Suprapubic skin (tissue), 4 donors: ENCODE measurements around the gene CHRNG.

ENCODE experiments used
- CTCF ChIP-seq, 2 donors: fragments of 200-600 bp in 1 of 2; fragments of 450-650 bp in 1 of 2; sonication (generic) in 1 of 2; IDR thresholded peaks; one replicate each; pipeline ENCODE4 v1.5.1; 2016 to 2019; ENCODE audit warnings: antibody characterized with exemption in 2 of 2, mild to moderate bottlenecking in 1 of 2, moderate library complexity in 1 of 2
- EP300 ChIP-seq: sonication (generic); formaldehyde crosslinking; IDR thresholded peaks from one replicate; pipeline ENCODE4 v1.6.1; 2017; ENCODE audit warnings: antibody characterized with exemption
- POLR2AphosphoS5 ChIP-seq, 3 donors: sonication (generic); formaldehyde crosslinking; IDR thresholded peaks; one replicate each; pipeline ENCODE4 v1.6.1; 2017; ENCODE audit warnings: antibody characterized with exemption in 3 of 3

GRCh38 chr2:232525199-232525598, 14.3 kb upstream of the CHRNG start:
- TF ChIP-seq POLR2AphosphoS5 (IDR thresholded peaks at IDR 0.05) (no peak), CTCF (IDR thresholded peaks at IDR 0.05) (no peak), EP300 (no peak)
